Neuron (in vitro differentiated cells): Measurements from ENCODE around the gene EXOC3L4.
A peak's percentile ranks its signal among the peaks of the same experiment; 100 is the strongest.
"Not testable (repeated sequence)": the region's sequence is repeated elsewhere in the genome, so short reads cannot be mapped to it uniquely, and the experiment has no call there.

Experiments used
- H2AFZ ChIP-seq: one replicate; pipeline ENCODE4 v1.6.1; 2013; ENCODE audit warnings: low read depth, mild to moderate bottlenecking, inconsistent platforms, low read length, moderate library complexity
- H3K27me3 ChIP-seq: one replicate; pipeline ENCODE4 v1.6.1; 2013; ENCODE audit warnings: low read length; ENCODE audit not compliant: insufficient read depth
- H3K36me3 ChIP-seq: one replicate; pipeline ENCODE4 v1.6.1; 2013; ENCODE audit warnings: low read length; ENCODE audit not compliant: insufficient read depth
- H3K4me1 ChIP-seq: one replicate; pipeline ENCODE4 v1.6.1; 2013; ENCODE audit warnings: low read length; ENCODE audit not compliant: insufficient read depth
- H3K4me3 ChIP-seq: 2 replicates; pipeline ENCODE4 v1.5.1; 2013; ENCODE audit warnings: mild to moderate bottlenecking, low read length, moderate library complexity
- H3K9me3 ChIP-seq: one replicate; pipeline ENCODE4 v1.6.1; 2013; ENCODE audit warnings: low read length

EXOC3L4 gene

DNA sequence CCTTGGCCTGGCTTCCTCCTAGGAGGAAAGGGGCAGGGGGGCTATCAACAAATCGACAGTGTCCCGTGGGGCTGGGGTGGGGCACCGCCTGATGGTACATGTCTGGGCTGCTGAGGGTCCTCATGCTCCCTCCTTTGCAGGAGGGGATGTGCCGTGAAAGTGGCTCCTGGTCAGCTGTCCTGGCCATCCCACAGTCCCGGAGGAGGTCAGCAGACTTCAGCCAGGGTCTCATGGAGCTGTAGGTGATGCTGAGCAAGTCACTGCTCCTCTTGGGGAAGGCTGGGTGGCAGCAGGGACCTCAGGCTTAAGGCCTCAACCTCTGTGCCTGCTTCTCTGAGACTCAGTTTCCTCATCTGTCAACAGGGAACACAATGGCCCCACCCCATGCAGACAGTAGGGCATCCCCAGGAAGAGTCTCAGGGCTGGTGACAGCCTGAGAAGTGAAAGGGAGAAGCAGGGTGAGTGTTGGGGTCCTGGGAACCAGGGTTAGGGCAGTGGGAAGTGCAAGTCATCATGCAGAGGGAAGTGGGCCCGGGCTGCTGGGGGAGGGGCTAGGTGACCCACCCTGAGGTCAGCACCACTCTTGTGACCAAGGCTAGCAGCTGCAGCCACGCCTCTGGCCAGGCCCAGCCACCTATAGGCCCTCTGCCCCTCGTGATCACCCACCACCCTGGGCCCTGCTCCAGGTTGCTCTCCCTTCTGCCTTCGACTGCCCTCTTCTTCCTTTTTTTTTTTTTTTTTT, 24.3 kb downstream of the EXOC3L4 start:
- peaks cover 7% of the 10 kb centered on the region for H3K4me1 ChIP-seq
- no peak overlapping the region for H3K4me3 ChIP-seq
- H3K36me3 ChIP-seq, result no peaks in the 10 kb centered on the region
- H2AFZ ChIP-seq, result no peak overlapping the region
- H3K9me3 ChIP-seq, result no peaks in the 10 kb centered on the region
- peaks cover 18% of the 10 kb centered on the region for H3K27me3 ChIP-seq

GRCh38 chr14:103119527-103119926, 25.0 kb downstream of the EXOC3L4 start:
- not testable (repeated sequence) for H3K4me3 ChIP-seq, H3K9me3 ChIP-seq, H3K36me3 ChIP-seq, H2AFZ ChIP-seq, H3K4me1 ChIP-seq
- H3K27me3 ChIP-seq, result peaks cover 18% of the 10 kb centered on the region

DNA sequence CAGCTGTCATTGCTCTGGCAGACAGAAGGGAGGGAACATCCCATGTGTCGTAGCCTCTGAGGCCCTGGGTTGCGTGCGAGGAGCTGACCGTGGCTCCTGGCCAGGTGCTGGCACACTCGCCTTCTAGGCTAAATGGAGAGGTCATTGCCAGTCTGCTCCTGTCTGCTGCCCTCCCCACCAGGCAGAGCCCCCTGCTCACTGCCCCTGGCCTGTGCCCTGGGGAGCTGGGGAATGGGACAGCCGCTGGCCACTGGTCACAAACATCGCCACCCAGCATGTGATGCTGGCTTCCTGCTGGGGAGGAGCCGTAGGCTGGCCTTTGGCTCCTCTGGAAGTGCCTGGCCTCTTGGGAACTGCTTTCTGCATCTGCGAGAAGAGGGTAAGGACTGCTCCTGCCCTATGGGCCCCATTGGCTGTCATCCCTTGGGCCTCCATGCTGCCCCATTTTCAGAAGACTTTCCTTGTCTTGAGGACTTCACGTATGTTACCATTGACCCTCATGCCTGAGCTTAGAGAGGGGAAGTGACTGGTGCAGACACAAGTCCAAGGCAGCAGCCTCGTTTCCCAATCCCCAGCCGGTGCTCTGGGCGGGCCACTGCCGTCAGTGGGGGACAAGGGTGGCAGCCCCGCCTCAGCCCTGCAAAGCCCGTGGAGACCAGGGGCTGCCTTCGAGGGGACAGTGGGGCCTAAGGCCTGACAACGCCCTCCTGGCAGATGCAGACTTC, 26.8 kb downstream of the EXOC3L4 start:
- Histone ChIP-seq H3K9me3 (no peaks in the 10 kb centered on the region), H3K36me3 (no peaks in the 10 kb centered on the region), H2AFZ (no peak overlapping the region), H3K27me3 (peaks cover 30% of the 10 kb centered on the region), H3K4me3 (no peak overlapping the region), H3K4me1 (peaks cover 7% of the 10 kb centered on the region)

DNA sequence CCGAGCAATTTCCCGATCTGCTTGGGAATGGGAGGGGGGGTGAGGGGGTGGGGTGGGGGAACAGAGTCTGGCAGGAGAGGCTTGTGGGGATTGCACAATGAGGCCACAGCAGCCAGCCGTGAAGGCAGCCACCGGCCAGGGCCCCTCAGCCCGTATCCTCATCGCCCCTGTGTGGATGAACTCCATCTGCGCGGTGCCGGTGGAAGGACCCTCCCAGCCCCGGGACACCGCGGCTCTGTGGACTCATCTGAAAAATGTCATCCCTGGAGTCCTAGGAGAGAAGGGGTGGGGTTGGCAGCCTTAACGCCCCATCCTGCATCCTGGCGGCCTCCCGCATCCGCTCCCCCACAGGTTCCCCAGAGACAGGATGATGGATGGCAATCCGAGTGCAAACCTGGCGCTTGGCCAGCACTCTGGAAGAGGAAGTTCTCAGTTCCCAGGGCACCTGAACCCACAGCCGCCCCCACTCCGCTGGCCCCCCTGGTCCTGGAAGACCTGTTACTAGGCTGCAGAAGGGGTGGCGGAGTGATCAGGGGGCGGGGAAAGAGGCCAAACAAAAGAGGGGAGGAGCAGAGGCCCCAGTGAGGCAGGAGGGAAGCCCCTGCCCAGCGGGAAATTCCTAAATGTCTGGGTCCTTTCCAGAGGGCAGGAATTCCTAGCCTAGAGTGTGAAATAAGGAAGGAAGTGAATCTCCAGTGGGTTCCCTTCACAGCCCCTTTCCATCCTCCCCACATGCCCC, 27.5 kb downstream of the EXOC3L4 start:
- Histone ChIP-seq H3K27me3 (peaks cover 30% of the 10 kb centered on the region), H3K4me1 (peaks cover 7% of the 10 kb centered on the region), H2AFZ (no peak overlapping the region), H3K4me3 (no peak overlapping the region), H3K36me3 (no peaks in the 10 kb centered on the region), H3K9me3 (no peaks in the 10 kb centered on the region)

GRCh38 chr14:103122585-103122946, 28.0 kb downstream of the EXOC3L4 start:
- no peak overlapping the region for H2AFZ ChIP-seq
- H3K9me3 ChIP-seq, result no peaks in the 10 kb centered on the region
- H3K27me3 ChIP-seq, result peaks cover 31% of the 10 kb centered on the region
- no peak overlapping the region for H3K4me3 ChIP-seq
- H3K36me3 ChIP-seq, result no peaks in the 10 kb centered on the region
- peaks cover 7% of the 10 kb centered on the region for H3K4me1 ChIP-seq

DNA sequence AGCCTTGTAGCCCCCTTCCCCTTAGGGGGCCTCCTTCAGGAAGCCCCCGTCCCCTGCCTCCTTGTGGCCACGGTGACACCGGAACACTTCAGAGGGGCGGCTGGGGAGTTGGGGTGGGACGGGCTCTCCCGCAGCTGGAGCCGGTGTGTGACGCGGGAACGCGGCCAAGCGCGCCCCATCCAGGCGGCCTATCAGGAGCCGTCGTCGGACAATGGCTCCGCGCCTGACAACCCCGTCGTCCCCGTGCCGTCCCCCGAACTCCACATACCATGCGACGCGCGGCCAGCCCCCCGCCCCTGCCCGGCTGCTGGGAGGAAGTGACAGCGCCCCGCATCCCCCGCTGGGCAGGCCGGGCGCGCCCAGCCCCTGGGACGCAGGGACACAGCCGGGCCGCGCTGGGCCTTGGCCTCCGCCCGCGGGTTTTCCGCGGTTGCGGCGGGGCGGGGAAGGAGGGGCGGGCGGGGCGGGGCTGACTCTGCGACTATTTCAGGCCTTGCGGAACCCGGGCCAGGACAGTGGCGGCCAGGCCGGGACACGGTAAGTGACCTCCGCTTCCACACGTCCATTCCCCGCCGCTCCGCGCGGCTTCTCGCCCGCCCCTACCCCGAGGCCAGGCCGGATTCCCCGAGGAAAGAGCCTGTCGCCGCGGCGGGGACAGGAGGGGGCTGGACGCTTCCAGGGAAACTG, 28.6 kb downstream of the EXOC3L4 start, which contains the start of gene TNFAIP2:
TNFAIP2 (plus strand) TSS at position 515 of the 687 bp plus-strand sequence. CDS start 2,997 bp downstream, outside the sequence.
- Histone ChIP-seq H3K9me3 (no peaks in the 10 kb centered on the region), H3K4me1 (peaks cover 7% of the 10 kb centered on the region), H2AFZ (no peak within 1 kb of the TSS), H3K36me3 (no peaks in the 10 kb centered on the region), H3K27me3 (peaks cover 35% of the 10 kb centered on the region), H3K4me3 (no peak within 1 kb of the TSS)

GRCh38 chr14:103123634-103124500, 29.3 kb downstream of the EXOC3L4 start:
- H2AFZ ChIP-seq, result no peak overlapping the region
- H3K36me3 ChIP-seq, result no peaks in the 10 kb centered on the region
- peaks cover 40% of the 10 kb centered on the region for H3K27me3 ChIP-seq
- H3K9me3 ChIP-seq, result no peaks in the 10 kb centered on the region
- H3K4me3 ChIP-seq, result no peak overlapping the region
- H3K4me1 ChIP-seq, result peaks cover 7% of the 10 kb centered on the region

DNA sequence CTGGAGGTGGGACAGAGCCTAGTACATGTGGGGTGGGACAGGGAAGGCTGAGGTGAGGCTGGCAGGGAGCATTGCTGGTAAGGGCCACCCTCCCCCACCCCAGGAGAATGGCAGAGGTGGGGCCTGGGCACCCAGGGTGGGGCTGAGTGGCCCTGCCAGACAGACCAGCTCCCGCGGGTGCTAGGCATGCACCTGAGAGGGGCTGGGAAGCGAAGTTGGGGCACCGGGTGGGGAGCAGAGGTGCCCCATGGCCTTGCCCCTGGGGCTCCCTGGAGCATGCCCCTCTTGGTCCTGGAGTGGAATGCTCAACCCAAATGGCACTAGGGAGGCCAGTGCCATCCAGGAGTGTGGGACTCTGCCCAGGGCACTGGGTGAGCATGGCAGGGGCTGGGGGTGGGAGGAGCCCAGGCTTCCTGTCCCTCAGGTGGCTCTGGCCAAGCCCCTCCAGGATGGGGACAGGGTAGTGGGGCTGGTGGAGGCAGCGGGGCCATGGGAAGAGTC, 30.0 kb downstream of the EXOC3L4 start:
- H2AFZ ChIP-seq, result no peak overlapping the region
- no peak overlapping the region for H3K4me3 ChIP-seq
- peaks cover 7% of the 10 kb centered on the region for H3K4me1 ChIP-seq
- H3K9me3 ChIP-seq, result no peaks in the 10 kb centered on the region
- no peaks in the 10 kb centered on the region for H3K36me3 ChIP-seq
- H3K27me3 ChIP-seq, result peaks cover 47% of the 10 kb centered on the region

GRCh38 chr14:103125098-103126070, 30.9 kb downstream of the EXOC3L4 start:
- peaks cover 7% of the 10 kb centered on the region for H3K4me1 ChIP-seq
- H3K36me3 ChIP-seq, result no peaks in the 10 kb centered on the region
- H3K4me3 ChIP-seq, result no peak overlapping the region
- H3K9me3 ChIP-seq, result no peaks in the 10 kb centered on the region
- no peak overlapping the region for H2AFZ ChIP-seq
- peaks cover 54% of the 10 kb centered on the region for H3K27me3 ChIP-seq

- Histone ChIP-seq H3K36me3 (no peaks in the 10 kb centered on the region), H2AFZ (peak overlapping the region; percentile 8), H3K27me3 (peaks cover 55% of the 10 kb centered on the region), H3K4me1 (peaks cover 7% of the 10 kb centered on the region), H3K4me3 (peak overlapping the region; percentile 9), H3K9me3 (no peaks in the 10 kb centered on the region)
These were observed 31.8 kb downstream of the EXOC3L4 start for GRCh38 chr14:103126088-103126872.
